K562 treated with DMSO at 1 percent for 4 hours (cell line): ENCODE data around the gene OASL. TPM values are rescaled to one million over a fixed set of nuclear protein-coding genes. Genes with fewer than 3 reads are reported as not detected.

Source experiments
- total RNA-seq: library from RNA; unstranded; fragments of 300-600 nt; gene quantifications from 2 replicates; pipeline ENCODE4 v1.2.3, GENCODE V29; 2022; ENCODE audit not compliant: insufficient read depth

Gene OASL, protein sequence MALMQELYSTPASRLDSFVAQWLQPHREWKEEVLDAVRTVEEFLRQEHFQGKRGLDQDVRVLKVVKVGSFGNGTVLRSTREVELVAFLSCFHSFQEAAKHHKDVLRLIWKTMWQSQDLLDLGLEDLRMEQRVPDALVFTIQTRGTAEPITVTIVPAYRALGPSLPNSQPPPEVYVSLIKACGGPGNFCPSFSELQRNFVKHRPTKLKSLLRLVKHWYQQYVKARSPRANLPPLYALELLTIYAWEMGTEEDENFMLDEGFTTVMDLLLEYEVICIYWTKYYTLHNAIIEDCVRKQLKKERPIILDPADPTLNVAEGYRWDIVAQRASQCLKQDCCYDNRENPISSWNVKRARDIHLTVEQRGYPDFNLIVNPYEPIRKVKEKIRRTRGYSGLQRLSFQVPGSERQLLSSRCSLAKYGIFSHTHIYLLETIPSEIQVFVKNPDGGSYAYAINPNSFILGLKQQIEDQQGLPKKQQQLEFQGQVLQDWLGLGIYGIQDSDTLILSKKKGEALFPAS
- total RNA-seq = not detected in 2 replicates

DNA sequence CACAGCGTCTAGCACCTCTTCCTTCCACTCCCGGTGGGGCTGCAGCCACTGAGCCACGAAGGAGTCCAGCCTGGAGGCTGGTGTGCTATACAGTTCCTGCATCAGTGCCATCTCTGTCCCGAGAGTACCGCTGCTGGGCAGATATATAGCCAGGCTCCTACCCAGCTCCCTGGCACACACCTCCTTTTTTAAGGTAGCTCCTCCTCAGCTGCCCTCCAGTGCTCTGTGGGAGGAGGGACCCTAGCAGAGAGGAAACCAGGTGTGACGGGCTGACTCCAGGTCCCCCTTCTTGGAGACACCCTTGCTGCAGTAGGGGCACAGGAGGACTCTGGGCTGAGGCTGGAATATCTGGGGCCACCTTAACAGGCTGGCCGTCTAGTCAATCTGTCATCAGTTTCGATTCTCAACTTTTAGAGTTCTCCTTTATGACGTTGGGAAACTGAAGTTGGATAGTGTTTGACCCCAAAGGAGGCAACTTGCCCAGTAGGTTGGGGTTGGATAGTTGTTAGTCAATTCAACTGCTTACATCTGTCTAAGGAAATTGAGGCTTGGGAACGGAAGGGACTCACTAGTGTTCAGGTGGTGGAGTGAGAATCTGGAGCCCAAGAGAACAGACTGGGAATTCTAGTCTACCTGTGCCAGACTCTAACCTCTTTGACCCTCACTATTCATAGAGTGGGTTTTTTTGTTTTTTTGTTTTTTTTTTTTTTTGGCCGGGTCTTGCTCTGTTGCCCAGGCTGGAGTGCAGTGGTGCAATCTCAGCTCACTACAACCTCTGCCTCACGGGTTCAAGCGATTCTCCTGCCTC lies at the start of gene OASL:
Gene OASL (minus strand): TSS at position 386 of the 808 bp plus-strand sequence. CDS start 275 bp downstream, at position 111.

DNA sequence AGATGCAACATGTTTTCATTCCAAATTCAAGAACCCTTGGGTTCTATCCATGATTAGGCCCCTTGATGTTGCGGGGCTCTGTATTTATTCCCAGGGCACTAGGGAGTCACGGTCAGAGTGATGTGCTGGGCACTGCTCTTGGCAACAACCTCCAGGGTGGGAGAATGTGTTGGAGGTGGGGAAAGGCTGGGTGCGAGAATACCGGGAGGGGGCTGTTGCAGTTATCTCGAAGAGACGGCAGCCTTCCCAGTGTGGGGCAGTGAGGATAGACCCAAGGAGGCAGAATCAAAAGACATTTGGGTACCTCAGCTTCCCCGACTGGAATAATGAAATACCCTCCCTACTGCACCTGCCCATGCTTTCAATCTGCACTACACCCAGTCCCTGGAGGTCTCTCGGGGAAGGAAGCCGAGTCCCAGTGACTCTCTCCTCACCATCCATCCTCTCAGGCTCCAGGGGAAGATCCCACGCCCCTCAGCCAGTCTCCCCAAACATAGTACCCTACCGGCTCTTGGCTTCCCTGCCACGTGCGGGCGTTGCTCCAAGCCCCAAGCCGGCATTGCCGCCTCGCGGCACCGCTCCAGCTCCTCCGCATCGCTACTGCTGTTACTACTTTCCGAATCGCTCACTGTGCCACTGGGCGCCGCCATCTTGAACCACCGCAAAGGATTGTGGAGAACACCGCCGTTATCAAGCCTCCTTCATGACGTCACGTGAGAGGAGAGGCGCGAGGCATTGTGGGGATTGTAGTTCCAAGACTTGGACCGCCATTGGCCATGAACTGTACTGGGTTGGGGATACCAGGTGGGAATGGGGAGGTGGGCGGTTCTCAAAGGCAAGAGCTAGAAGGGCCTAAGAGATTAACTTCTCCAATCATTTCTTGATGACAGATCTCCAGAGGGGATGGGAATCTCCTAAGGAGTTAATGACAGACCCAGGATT lies 22.9 kb downstream of the OASL start, which contains the start of gene C12orf43:
Gene C12orf43 (minus strand): TSS at position 663 of the 942 bp plus-strand sequence. CDS start 13 bp downstream, at position 650.

DNA sequence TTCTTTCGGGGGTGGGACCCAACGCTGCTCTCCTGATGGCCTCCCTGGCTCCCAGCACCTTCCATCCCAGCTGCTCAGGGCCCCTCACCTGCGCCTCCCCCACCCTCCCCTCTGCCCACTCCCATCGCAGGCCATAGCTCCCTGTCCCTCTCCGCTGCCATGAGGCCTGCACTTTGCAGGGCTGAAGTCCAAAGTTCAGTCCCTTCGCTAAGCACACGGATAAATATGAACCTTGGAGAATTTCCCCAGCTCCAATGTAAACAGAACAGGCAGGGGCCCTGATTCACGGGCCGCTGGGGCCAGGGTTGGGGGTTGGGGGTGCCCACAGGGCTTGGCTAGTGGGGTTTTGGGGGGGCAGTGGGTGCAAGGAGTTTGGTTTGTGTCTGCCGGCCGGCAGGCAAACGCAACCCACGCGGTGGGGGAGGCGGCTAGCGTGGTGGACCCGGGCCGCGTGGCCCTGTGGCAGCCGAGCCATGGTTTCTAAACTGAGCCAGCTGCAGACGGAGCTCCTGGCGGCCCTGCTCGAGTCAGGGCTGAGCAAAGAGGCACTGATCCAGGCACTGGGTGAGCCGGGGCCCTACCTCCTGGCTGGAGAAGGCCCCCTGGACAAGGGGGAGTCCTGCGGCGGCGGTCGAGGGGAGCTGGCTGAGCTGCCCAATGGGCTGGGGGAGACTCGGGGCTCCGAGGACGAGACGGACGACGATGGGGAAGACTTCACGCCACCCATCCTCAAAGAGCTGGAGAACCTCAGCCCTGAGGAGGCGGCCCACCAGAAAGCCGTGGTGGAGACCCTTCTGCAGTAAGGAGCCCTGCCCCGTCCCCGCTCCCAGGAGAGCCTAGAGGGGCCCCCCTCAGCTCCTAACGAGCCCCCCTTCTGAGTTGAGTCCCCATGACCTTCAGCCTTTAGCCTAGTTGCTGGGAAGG lies 60.5 kb downstream of the OASL start, which contains the start of gene HNF1A:
Gene HNF1A (plus strand): TSS at position 248 of the 924 bp plus-strand sequence. CDS start 226 bp downstream, at position 474.

Other genes with a start within 250 kb of the OASL start
- gene SPPL3, start 134.9 kb downstream of the OASL start, total RNA-seq = 16.9 and 19.2 TPM in 2 replicates
- gene HNF1A, start 60.7 kb downstream of the OASL start, total RNA-seq = not detected in 2 replicates
- 4.9 and 6.1 TPM in 2 replicates for gene C12orf43, start 22.8 kb downstream of the OASL start, total RNA-seq
- 9.2 and 17.8 TPM in 2 replicates for gene P2RX7, start 93.6 kb upstream of the OASL start, total RNA-seq
- 58.7 and 64.3 TPM in 2 replicates for gene P2RX4, start 170.9 kb upstream of the OASL start, total RNA-seq